Activated naive CD4-positive, alpha-beta T cell treated with anti-CD3 and anti-CD28 coated beads, Interleukin-2, amount 50 U/mL, for 24 hours (primary cell): ENCODE data around the gene PTGES2.

Experiments used
- H3K27ac Mint-ChIP-seq: one replicate; pipeline ENCODE4 v1.8.0; 2021; ENCODE audit warnings: mild to moderate bottlenecking, mixed read lengths
- H3K27me3 Mint-ChIP-seq: one replicate; pipeline ENCODE4 v1.8.0; 2021; ENCODE audit warnings: mixed read lengths
- H3K36me3 Mint-ChIP-seq: one replicate; pipeline ENCODE4 v1.8.0; 2021; ENCODE audit warnings: mixed read lengths
- H3K4me1 Mint-ChIP-seq: one replicate; pipeline ENCODE4 v1.8.0; 2021; ENCODE audit warnings: mixed read lengths
- H3K4me3 Mint-ChIP-seq: one replicate; pipeline ENCODE4 v1.8.0; 2021; ENCODE audit warnings: mild to moderate bottlenecking, mixed read lengths
- H3K9me3 Mint-ChIP-seq: one replicate; pipeline ENCODE4 v1.8.0; 2021; ENCODE audit warnings: mixed read lengths

Gene PTGES2

GRCh38 chr9:128128836-128129590, 1.5 kb upstream of the PTGES2 start:
- Mint-ChIP-seq H3K36me3 (no peaks in the 10 kb centered on the region), H3K4me3 (peak overlapping the region; percentile 99), H3K4me1 (peaks cover 31% of the 10 kb centered on the region), H3K9me3 (no peaks in the 10 kb centered on the region), H3K27ac (peak overlapping the region; percentile 88), H3K27me3 (peaks cover 1% of the 10 kb centered on the region)

GRCh38 chr9:128127990-128128835, 684 bp upstream of the PTGES2 start:
- Mint-ChIP-seq H3K9me3 (no peaks in the 10 kb centered on the region), H3K4me3 (peak overlapping the region; percentile 99), H3K27ac (peak overlapping the region; percentile 100), H3K36me3 (no peaks in the 10 kb centered on the region), H3K27me3 (peaks cover 1% of the 10 kb centered on the region), H3K4me1 (peaks cover 31% of the 10 kb centered on the region)

- Mint-ChIP-seq H3K36me3 (no peaks in the 10 kb centered on the region), H3K9me3 (no peaks in the 10 kb centered on the region), H3K4me3 (peak overlapping the region; percentile 85), H3K27ac (peak overlapping the region; percentile 25), H3K4me1 (peaks cover 31% of the 10 kb centered on the region), H3K27me3 (no peaks in the 10 kb centered on the region)
Observed at GRCh38 chr9:128125580-128126354, 1.8 kb downstream of the PTGES2 start.

- peak overlapping the region; percentile 12 for H3K27ac Mint-ChIP-seq
- H3K4me3 Mint-ChIP-seq: peak overlapping the region; percentile 85
- no peaks in the 10 kb centered on the region for H3K9me3 Mint-ChIP-seq
- H3K27me3 Mint-ChIP-seq: no peaks in the 10 kb centered on the region
- H3K4me1 Mint-ChIP-seq: peaks cover 29% of the 10 kb centered on the region
- H3K36me3 Mint-ChIP-seq: no peaks in the 10 kb centered on the region
Observed at GRCh38 chr9:128124873-128125579, 2.5 kb downstream of the PTGES2 start.

GRCh38 chr9:128124451-128124850, 3.1 kb downstream of the PTGES2 start:
- Mint-ChIP-seq H3K4me1 (peaks cover 25% of the 10 kb centered on the region), H3K27ac (no peak overlapping the region), H3K27me3 (no peaks in the 10 kb centered on the region), H3K4me3 (no peak overlapping the region), H3K9me3 (no peaks in the 10 kb centered on the region), H3K36me3 (no peaks in the 10 kb centered on the region)

GRCh38 chr9:128123451-128124080, 4.0 kb downstream of the PTGES2 start:
- H3K4me1 Mint-ChIP-seq: peaks cover 19% of the 10 kb centered on the region
- H3K9me3 Mint-ChIP-seq: no peaks in the 10 kb centered on the region
- H3K36me3 Mint-ChIP-seq: no peaks in the 10 kb centered on the region
- no peaks in the 10 kb centered on the region for H3K27me3 Mint-ChIP-seq
- no peak overlapping the region for H3K4me3 Mint-ChIP-seq
- no peak overlapping the region for H3K27ac Mint-ChIP-seq

GRCh38 chr9:128122809-128123175, 4.7 kb downstream of the PTGES2 start:
- no peak overlapping the region for H3K27ac Mint-ChIP-seq
- H3K27me3 Mint-ChIP-seq: no peaks in the 10 kb centered on the region
- H3K4me1 Mint-ChIP-seq: peaks cover 22% of the 10 kb centered on the region
- H3K36me3 Mint-ChIP-seq: no peaks in the 10 kb centered on the region
- no peak overlapping the region for H3K4me3 Mint-ChIP-seq
- H3K9me3 Mint-ChIP-seq: no peaks in the 10 kb centered on the region

GRCh38 chr9:128121924-128122808, 5.4 kb downstream of the PTGES2 start:
- H3K4me3 Mint-ChIP-seq: no peak overlapping the region
- H3K4me1 Mint-ChIP-seq: peaks cover 26% of the 10 kb centered on the region
- H3K9me3 Mint-ChIP-seq: no peaks in the 10 kb centered on the region
- H3K27ac Mint-ChIP-seq: no peak overlapping the region
- no peaks in the 10 kb centered on the region for H3K27me3 Mint-ChIP-seq
- no peaks in the 10 kb centered on the region for H3K36me3 Mint-ChIP-seq

- H3K36me3 Mint-ChIP-seq: no peaks in the 10 kb centered on the region
- no peaks in the 10 kb centered on the region for H3K27me3 Mint-ChIP-seq
- H3K4me3 Mint-ChIP-seq: no peak overlapping the region
- H3K27ac Mint-ChIP-seq: no peak overlapping the region
- peaks cover 26% of the 10 kb centered on the region for H3K4me1 Mint-ChIP-seq
- no peaks in the 10 kb centered on the region for H3K9me3 Mint-ChIP-seq
Observed at GRCh38 chr9:128121466-128121810, 6.1 kb downstream of the PTGES2 start.

- Mint-ChIP-seq H3K36me3 (no peaks in the 10 kb centered on the region), H3K4me3 (no peak overlapping the region), H3K4me1 (peaks cover 21% of the 10 kb centered on the region), H3K27me3 (no peaks in the 10 kb centered on the region), H3K9me3 (no peaks in the 10 kb centered on the region), H3K27ac (no peak overlapping the region)
Observed at GRCh38 chr9:128120741-128121465, 6.6 kb downstream of the PTGES2 start.

GRCh38 chr9:128120061-128120740, 7.3 kb downstream of the PTGES2 start:
- H3K4me3 Mint-ChIP-seq: no peak overlapping the region
- H3K27ac Mint-ChIP-seq: no peak overlapping the region
- no peaks in the 10 kb centered on the region for H3K9me3 Mint-ChIP-seq
- no peaks in the 10 kb centered on the region for H3K27me3 Mint-ChIP-seq
- H3K4me1 Mint-ChIP-seq: peaks cover 14% of the 10 kb centered on the region
- H3K36me3 Mint-ChIP-seq: peaks cover 1% of the 10 kb centered on the region

- H3K9me3 Mint-ChIP-seq: no peaks in the 10 kb centered on the region
- H3K27me3 Mint-ChIP-seq: no peaks in the 10 kb centered on the region
- peaks cover 8% of the 10 kb centered on the region for H3K4me1 Mint-ChIP-seq
- no peak overlapping the region for H3K4me3 Mint-ChIP-seq
- H3K36me3 Mint-ChIP-seq: peaks cover 1% of the 10 kb centered on the region
- no peak overlapping the region for H3K27ac Mint-ChIP-seq
Observed at GRCh38 chr9:128118971-128119665, 8.4 kb downstream of the PTGES2 start.

GRCh38 chr9:128118472-128118857, 9.1 kb downstream of the PTGES2 start:
- Mint-ChIP-seq H3K27me3 (no peaks in the 10 kb centered on the region), H3K27ac (peak overlapping the region; percentile 68), H3K36me3 (peaks cover 2% of the 10 kb centered on the region), H3K4me1 (peaks cover 8% of the 10 kb centered on the region), H3K9me3 (no peaks in the 10 kb centered on the region), H3K4me3 (no peak overlapping the region)
